Omental fat pad (tissue), 4 donors: ENCODE measurements around the gene CDYL. TPM values are rescaled to one million over a fixed set of nuclear protein-coding genes. Genes with fewer than 3 reads are reported as not detected.

Source experiments
- ATAC-seq: fragments of 150-250 bp; one replicate; pipeline ENCODE4 v1.9.1; 2016; ENCODE audit warnings: mild to moderate bottlenecking, moderate library complexity; ENCODE audit not compliant: low FRiP score
- DNase-seq: peaks from one replicate; pipeline ENCODE4 v3.0.0-alpha.2; 2019; ENCODE audit warnings: low spot score
- total RNA-seq, 4 donors: library from RNA; depleted of rRNA; stranded (reverse); fragments of >200 nt; gene quantifications; one replicate each; pipeline ENCODE4 v1.1.0, GENCODE V29; 2016
- TF ChIP-seq, protein P1 (sequence below), 3 donors: fragments of 450-650 bp; IDR thresholded peaks; one replicate each; pipeline ENCODE4 v1.5.1; 2016 to 2017; ENCODE audit warnings: antibody characterized with exemption in 3 of 3, mild to moderate bottlenecking in 3 of 3, moderate library complexity in 2 of 3

CDYL gene
- total RNA-seq, 4 donors from 2014 or later = 32.2 to 34.5 (median 33.0) TPM

DNA sequence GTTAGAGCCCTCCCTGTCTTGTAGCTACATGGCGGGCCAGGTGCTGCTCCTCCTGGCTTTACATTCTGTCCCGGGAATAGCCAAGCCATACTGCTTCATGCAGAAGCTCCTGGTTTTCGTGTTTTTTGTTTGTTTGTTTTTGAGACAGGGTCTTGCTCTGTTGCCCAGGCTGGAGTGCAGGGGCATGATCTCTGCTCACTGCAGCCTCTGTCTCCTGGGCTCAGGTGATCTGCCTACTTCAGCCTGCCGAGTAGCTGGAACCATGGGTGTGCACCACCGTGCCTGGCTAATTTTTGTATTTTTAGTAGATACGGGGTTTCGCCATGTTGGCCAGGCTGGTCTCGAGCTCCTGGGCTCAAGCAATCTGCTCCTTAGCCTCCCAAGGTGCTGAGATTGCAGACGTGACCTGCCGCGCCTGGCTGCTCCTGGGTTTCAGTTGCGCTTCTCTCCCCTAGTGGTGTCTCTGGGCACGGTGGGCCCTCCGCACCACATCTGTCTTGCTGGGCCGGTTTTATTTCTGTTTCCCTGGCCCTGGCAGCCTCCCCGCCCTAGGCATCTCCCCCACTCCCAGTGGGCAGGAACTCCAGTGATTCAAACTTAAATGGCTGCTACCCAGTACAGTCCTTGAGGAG, 12.9 kb downstream of the CDYL start:
- DNase-seq (no peak), ATAC-seq (no peak)
- TF ChIP-seq, protein P1, sequence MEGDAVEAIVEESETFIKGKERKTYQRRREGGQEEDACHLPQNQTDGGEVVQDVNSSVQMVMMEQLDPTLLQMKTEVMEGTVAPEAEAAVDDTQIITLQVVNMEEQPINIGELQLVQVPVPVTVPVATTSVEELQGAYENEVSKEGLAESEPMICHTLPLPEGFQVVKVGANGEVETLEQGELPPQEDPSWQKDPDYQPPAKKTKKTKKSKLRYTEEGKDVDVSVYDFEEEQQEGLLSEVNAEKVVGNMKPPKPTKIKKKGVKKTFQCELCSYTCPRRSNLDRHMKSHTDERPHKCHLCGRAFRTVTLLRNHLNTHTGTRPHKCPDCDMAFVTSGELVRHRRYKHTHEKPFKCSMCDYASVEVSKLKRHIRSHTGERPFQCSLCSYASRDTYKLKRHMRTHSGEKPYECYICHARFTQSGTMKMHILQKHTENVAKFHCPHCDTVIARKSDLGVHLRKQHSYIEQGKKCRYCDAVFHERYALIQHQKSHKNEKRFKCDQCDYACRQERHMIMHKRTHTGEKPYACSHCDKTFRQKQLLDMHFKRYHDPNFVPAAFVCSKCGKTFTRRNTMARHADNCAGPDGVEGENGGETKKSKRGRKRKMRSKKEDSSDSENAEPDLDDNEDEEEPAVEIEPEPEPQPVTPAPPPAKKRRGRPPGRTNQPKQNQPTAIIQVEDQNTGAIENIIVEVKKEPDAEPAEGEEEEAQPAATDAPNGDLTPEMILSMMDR (IDR thresholded peaks at IDR 0.05) = no peak

DNA sequence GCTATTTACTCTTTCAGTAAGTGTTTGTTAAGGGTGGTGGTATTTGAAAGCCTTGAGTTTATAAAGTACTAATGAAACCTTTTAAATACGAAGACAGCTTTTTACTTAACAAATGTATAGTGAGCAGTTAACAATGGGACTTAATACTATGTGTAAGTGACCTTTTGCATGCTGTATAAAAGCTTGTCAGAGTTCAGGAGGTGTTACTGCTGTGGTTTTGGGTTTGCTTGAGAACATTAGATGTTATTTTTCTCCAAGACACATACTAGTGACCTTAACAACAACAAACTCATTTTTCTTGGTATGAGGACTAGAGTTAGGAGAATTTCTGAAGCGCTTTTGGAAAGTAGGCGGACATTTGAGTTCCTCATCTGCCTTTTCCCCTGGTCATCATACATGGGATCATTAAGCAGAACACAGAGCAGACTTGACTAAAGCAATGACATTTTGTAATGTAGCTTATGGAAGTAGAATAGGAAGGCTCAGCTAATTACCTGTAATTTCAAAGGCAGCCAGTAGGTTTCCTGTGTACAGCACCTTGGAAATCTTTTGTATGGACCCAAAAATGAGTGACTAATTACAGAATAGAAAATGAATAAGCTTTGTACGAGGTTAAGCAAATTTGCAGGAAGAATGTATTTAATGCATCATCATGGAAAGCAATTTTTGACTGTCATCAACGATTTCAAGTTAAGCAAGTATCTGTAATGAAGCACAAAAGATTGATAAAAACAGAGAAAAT, 14.1 kb downstream of the CDYL start:
- TF ChIP-seq, protein P1 (IDR thresholded peaks at IDR 0.05) = no peak
- DNase-seq (no peak), ATAC-seq (no peak)

DNA sequence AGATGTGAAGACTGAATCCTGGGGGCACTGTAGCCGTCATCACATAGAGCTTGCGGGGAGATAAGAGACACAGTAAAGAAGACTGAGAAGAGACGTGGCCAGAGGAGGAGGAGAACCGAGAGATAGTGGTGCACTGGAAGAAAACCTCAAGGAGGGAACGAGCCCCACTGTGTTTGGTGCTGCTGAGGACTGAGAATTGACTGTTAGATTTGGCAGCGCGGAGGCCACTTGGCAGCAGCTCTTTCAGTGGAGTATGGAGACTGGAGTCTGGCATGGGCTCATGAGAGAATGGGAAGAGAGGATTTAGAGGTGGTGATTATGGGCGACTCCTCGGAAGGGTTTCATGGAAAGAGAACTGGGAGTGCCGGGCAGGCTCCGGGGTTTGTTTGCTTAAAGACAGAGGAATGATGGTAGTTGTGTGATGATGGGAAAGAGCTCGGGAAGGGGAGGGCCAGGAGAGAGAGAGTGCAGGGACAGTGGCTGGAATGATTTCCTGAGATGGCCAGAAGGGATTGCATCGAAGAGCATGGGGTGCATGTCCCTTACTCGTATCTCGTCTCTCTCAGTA, 18.0 kb downstream of the CDYL start:
- TF ChIP-seq, protein P1 (IDR thresholded peaks at IDR 0.05) = no peak
- DNase-seq = no peak

DNA sequence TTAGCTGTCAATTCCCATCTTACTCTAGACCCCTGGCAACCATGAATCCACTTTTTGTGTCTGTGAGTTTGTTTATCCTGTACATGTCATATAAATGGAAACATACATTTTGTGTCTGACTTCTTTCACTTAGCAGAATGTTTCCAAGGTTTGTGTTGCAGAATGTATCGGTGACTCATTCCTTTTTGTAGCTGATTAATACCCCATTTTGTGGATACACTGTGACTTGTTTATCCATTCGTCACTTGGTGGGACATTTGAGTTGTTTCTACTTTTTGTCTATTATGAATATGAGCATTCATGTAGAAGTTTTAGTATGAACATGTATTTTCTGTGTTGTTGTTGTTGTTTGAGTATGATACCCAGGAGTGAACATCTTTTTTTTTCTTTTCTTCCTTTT, 21.4 kb downstream of the CDYL start:
- TF ChIP-seq, protein P1 (IDR thresholded peaks at IDR 0.05) = no peak
- DNase-seq (no peak), ATAC-seq (no peak)

More for the DNA sequence above, 18.0 kb downstream of the CDYL start:
- no peak for ATAC-seq

DNA sequence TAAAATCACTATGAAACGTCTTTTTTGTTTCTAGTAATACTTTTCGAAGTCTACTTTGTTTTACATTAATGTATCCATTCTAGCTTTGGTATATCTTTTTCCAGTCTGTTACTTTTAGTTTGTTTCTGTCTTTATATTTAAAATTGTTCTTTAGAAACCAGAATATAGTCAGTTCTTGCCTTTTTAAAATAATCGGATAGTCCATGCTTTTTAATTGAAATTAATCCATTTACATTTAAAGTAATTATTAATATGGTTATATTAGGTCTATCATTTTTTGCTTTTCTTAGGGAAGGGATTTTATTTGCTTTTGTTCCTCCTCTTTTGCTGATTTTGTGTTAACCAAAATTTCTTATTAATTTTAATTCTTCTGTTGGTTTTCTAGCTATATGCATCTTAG, 23.7 kb downstream of the CDYL start:
- no peak for ATAC-seq

DNA sequence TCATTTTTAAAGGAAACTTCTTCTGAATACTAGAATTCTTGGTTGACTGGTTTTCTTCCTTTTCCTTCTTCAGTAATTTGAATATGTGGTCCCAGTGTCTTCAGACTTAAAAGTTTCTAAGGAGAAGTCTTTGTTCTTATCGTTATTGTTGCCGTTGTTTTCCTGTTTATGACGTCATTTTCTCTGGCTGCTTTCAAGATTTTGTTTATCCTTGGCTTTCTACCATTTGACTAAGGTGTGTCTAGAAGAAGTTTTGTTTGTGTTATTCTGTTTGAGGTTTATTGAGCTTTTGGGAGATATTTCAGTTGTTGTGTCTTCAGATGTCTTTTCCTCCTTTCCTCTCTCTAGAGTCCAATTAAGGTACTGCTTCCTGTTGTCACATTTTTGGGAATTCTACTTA, 24.5 kb downstream of the CDYL start:
- TF ChIP-seq, protein P1 (IDR thresholded peaks at IDR 0.05) = no peak
- DNase-seq (no peak), ATAC-seq (no peak)

More for the DNA sequence above, 23.7 kb downstream of the CDYL start:
- no peak for DNase-seq
- TF ChIP-seq, protein P1 (IDR thresholded peaks at IDR 0.05) = no peak
